NCI-H1417 treated with DMSO at 0.1 percent for 48 hours (cell line): ENCODE results near the gene MRPL11.

ENCODE experiments used
- DNase-seq: peaks from one replicate; lab custom pipeline; 2025; lab: John Stamatoyannopoulos, UW

The MRPL11 gene

DNA sequence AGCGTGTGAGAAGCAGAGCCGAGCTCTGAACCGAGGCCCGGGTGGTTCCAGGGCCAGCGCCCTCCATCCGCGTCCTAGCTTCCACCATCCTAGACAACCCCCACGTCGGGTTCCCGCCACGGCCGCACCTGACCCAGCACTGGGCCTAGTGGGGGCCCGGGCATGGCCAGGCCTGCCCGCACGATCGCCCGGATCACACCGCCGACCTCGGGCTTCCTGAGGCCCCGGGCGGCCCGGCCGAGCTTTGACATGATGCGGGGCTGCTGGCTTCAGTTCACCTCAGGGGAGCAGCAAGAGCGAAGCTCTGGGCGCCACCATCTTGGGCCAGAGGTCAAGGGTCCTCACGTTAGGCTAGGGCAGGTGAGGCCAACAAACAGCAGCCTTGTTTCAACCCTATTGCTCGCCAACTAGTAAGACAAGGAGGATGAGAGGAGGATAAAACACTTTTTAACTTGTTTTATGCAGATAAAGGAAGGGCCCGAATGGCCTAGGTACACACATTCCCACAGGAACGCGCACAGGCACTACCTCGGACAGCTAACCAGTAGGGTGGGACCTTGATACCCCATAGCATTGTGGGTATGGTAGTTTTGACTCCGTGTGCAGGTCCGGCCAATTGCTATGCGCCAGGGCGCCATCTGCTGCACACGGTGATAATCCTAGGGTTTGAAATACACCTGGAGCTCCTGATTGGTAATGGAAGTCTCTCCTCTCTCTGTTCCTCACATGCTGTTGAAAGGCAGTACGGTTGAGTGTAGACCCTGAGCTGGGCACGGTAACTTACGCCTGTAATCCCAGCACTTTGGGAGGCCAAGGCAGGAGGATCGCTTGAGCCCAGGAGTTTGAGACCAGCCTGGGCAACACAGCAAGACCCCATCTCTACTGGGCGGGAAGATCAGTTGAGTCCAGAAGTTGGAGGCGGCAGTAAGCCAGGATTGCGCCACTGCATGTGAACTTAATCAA, at the start of gene MRPL11:
TSS of gene MRPL11 (minus strand) at position 345 of the 963 bp plus-strand sequence. CDS start at position 251, 94 bp downstream.
- peak; percentile 96 for DNase-seq

DNA sequence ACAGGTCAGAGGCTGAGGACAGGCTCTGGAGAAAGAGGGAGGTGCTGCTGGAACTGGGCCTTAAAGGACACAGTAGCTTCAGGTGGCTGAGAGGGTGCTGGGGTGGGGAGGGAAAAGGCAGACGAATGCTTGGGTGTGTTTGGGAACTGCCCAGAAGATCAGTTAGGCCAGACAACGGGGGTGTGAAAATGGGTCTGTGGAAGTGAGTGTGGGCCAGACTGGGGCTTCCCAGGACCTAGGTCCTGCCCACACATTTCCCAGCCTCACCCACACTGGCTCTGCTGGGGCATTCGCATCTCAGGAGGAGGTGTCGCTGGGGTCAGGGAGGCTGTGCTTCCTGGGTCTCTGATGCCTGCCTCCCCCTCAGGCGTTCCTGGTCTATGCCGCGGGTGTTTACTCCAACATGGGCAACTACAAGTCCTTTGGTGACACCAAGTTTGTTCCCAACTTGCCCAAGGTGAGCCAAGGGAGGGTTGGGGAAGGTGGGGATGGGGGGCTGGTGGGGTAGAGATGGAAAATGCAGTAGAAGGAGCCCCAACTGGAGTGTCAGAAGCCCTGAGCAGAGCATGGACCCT, 46.2 kb upstream of the MRPL11 start:
- DNase-seq: no peak

DNA sequence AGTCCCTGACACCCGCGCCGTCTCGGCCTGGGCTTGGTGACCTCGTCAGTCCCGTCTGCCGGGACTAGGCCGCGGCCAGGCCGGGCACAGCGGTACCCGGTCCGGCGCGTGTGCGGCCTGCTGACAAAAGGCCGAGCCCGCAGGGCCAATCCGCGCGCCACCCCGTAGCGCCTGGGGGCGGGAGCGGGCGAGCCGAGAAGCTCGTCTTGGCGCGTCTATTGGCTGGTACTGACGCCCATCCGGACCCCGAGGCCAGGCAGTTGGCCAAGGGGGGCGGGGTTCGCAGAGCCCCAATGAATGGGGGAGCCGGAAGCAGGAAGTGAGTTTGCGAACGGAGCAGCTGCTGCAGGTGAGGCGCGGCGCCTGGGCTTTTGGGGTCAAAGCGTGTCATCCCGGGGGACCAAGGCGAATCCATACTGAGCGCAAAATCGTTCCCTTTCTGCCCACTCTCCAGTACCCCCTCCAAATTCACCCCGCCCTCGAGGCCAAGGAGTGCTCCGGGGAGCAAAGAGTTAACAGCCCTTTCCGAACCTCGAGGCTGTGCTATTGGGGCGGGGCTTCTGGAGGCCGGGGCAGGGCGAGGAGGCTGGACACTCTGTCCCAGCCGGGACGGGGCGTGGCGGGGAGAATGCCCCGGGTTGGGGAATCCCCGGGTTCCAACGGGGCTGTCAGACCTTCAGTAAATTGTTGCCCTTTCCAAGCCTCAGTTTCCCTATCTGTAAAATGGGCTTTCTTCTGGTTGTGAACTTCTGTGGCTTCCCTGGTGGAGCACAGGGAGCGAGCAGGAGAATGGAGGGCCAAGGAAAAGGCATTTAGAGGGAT, 41.7 kb upstream of the MRPL11 start, which contains the start of gene DPP3:
TSS of gene DPP3 (plus strand) at position 318 of the 822 bp plus-strand sequence. CDS start 1,767 bp downstream, outside the sequence.
- DNase-seq: peak; percentile 87

DNA sequence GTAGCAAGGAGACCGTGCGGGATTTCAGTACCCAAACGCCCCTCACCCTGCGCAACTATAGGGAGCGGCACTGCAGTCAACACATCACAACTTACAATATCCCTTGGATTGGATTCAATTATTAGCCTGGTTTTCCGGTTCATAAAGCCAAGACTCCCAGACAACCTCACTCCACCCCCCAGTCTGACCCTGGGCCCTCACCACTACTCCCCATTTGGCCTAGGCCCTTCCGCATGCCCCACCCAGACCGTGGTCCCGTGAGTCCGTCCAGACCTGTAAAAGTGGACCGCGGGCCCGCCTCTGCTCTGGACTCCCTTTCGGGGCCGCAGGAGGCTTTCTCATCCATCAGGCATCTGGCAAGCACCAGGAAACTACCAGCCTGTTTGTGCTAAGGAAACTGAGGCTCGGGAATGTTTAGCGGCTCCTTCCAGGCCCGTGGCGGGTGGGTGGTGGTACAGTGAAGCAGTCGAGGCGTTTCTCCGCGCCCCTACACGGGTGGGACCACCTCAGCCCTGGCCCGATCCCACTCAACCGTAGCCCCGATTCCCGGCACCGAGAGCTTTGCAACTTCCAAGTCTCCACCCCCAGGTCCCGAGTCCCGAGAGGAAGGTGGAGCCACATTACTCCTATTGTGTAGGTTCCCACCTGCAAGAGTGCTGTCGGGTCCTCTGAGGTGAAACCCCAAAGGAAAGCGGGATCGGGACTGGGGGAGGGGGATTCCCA, 40.9 kb upstream of the MRPL11 start:
- DNase-seq: no peak

DNA sequence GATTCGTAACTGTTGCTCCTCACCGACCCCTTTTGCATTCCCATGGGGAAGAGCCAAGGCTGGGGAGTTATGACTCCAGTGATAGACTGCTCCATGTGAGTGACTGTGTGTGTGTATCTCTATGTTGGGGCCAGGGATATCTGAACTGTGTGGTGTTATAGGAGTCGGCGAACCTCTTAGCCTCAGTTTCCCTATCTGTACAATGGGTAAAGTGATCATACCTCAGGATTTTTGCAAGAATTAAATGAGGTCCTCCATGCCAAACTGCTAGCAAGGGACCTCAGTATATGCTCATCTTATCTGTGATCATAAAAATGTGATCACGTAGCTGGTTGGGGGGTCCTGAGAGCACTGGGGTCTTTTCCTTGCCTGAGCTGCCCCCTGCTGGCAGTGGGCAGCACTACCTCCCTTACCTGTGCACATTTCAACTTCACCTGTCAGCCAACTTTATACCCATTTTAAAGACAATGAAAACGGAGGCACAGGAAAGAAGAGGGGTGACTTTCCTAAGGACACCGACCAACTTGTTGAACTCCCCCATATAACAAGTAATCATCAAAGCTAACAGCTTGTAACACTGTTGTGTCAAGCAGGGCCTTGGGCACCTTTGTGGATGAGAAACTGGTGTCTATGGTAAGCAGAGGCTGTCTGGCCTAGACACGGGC, 40.2 kb upstream of the MRPL11 start:
- DNase-seq: no peak

DNA sequence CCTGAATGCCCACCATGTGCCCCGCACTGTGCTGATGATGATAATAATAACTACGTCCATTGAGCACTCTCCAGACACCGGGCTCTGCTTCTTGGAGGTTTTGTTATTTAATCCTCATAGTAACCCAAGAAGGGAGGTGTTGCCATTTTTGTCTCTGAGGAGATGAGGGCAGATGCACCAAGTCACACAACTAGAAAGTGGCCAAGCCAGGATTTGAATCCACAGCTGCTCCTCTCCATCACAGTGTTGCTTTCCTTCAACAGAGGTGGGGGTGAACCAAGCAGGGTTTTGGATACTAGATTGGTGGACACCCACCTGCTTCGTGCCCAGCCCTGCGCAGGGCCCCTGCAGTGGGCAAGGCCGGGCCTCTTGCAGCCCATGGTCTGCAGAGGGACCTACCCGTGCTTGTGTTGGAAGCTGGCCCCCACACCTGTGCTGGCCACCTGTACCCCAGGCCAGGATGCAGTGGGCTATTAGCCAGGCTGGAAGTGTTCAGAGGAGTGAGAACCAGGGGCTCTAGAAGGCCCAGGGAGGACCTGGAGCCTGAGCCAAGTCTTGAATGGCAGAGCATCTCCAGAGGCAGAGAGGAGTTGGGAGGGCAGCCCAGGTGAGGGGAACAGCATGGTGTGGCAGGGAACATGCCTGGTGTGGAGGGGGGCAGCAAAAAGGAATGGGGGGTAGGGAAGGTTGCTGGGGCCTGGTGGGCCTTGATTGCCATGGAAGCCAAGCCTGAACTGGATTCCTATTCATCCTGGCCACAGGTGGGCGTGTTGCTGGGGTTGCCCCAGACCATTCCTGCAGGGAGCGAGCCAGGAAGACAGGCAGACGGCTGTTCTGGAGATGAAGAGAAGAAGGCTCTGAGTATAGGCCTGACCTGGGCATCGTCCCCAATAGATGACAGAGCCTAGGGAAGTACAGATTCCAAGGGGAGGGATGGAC, 38.9 kb upstream of the MRPL11 start:
- no peak for DNase-seq

DNA sequence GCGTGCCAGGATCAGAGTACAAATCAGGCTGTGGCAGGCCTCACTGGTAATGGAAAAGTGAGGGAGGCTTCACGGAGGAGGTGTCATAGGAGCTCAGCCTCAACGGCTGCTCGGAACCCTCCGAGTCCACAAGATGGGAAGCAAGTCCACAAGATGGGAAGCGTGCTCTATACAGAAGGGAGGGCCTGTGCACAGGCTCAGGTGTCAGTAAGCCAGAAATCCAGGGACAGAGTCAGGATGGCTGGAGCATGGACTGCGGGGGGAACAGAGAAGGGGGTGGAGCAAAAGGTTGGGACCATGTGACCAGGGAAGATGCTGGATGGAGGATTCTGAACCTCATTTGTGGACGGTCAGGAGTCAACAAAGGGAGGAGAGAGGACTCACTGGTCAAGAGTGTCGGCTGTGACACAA, 38.2 kb upstream of the MRPL11 start:
- DNase-seq: no peak

DNA sequence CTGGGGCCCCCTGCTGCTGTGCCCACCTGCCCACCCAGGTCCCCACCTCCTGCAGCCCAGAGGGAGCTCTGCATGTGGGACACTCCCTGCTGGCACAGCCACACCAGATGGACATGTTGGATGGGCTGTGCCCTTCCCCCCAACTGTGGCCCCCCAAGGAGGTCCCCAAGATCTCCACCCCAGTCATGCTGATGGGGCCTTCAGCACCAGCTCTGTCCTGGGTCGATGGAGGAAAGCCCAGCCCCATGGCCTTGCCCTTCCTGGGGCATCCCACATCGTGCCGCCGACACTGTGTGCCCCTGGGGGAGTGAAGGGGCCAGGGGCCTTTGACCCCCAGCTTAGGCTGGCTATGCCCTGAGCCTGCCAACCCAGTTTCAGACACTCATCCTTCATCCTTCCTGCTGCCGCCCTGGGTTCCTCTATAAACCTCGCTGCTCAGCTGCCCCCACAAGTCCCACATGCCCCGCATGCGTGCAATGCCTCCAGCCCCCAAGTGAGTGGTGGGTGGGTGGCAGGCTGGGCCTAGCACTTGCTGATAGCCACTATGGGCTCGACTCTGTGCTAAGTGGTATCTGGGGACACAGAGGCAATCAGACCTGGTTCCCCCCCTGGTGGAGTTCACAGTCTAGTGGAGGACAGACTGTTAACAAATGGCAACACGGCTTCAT, 37.7 kb upstream of the MRPL11 start:
- no peak for DNase-seq

DNA sequence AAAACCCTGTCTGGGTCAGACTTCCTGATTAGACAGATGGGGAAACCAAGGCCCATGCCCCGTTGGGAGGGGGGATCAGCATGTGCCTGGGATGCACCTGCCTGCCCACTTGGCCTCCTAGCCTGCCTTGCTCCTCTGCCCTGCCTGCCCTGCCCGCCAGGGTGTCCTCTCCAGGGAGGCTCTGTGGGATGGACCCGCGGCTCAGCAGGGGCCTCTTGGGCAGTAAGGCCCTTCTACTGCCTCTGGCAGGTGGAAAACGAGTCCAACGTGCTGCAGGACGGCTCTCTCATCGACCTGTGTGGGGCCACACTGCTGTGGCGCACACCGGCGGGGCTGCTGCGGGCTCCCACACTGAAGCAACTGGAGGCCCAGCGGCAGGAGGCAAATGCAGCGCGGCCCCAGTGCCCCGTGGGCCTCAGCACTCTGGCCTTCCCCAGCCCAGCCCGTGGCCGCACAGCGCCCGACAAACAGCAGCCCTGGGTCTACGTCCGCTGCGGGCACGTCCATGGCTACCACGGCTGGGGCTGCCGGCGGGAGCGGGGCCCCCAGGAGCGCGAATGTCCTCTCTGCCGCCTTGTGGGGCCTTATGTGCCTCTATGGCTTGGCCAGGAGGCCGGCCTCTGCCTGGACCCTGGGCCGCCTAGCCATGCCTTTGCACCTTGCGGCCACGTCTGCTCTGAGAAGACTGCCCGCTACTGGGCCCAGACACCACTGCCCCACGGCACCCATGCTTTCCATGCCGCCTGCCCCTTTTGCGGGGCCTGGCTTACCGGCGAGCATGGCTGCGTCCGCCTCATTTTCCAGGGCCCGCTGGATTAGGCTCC, 36.9 kb upstream of the MRPL11 start:
- no peak for DNase-seq

DNA sequence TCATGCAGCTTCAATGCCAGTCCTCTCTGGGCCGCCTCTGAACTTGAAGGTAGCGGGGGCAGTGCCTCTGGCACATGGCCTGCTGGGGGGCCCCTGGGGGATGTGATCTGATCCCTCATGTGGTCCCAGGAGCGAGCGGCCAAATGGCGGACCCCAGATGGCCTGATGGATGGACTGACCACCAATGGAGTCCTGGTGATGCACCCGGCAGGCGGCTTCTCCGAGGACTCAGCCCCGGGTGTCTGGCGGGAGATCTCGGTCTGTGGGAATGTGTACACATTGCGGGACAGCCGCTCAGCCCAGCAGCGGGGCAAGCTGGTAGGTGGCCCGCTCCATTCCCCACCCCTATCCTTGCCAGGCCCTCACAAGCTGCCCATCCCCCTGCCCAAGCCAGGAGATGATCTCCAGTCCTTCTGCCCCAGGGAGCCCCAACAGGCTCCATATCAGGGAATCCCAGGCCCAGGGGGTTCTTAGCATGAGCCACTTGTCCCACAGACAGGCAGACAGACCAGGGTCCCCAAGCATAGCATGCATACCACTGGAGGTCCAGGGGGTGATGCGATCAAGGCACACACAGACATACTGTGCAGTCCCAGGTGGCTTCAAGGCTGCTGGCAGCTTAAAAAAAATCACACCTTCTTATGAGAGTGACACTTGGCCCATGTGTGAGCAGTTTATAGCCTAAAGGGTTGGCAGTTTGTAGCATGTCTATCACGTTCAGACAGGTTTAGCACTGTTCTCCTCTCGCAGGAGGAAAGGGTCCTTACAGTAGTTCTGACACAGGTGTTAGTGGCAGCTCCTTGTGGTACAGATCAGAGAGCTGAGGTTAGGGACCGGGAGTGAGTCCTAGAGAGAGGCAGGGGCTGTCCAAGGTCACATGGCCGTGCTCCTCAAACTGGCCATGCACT, 35.2 kb upstream of the MRPL11 start:
- DNase-seq: no peak

DNA sequence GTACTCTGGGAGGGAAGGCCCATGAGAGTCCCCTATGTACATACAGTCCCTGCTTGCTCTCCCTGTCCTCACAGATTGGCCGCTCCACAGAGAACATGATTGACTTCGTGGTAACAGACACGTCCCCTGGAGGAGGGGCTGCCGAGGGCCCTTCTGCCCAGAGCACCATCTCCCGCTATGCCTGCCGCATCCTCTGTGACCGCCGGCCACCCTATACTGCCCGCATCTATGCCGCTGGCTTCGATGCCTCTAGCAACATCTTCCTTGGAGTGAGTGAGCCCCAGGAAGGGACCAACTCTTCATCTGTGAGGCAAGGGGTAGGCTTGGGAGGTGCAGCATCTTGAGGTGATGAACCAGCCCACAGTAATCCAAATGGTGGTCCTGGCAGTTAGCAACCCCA, 34.5 kb upstream of the MRPL11 start:
- DNase-seq: no peak

DNA sequence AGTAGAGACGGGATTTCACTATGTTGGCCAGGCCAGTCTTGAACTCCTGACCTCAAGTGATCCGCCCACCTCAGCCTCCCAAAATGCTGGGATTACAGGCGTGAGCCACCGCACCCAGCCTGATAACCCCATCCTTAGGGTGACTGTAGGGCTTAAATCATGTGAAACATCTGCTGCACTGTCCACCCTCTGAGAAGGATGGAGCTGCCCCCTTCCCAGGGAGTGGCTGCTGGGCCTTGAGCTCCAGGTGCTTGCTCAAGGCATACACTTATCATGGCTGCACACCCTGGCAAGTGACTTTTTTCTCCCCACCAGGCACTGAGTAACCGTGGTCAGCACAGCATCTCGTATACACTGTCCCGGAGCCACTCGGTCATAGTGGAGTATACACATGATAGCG, 33.4 kb upstream of the MRPL11 start:
- DNase-seq: no peak

DNA sequence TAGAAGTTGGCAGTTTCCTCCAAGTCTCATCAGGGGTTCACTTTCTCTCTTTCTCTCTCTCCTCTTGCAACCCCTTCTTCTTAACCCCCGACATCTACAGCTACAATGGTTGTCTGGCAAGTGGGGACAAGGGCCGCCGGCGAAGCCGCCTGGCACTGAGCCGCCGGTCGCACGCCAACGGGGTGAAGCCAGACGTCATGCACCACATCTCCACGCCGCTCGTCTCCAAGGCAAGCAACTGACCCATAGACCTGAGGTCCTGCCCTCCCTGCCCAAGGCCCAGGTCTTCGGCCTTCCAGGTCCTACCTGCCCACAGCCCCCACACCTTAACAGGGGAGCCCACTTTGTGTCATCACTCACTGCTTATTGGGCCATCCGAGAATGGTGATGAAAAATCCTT, 32.5 kb upstream of the MRPL11 start:
- DNase-seq: no peak

DNA sequence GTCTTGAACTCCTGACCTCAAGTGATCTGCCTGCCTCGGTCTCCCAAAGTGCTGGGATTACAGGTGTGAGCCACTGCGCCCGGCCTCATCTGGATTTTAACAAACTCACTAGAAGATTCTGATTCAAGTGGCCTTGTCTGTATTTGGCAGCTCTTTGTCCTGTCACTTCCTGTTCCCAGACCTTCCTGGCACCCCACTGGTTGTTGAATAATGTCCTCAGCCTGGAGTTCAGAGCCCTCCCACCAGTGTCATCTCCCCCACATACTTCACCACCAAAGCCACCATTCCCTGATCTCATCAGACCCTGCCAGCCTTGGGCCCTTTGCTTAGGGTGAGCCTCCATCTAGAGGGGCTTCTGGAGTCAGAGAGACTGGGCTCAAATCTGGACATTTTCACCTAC, 31.4 kb upstream of the MRPL11 start:
- DNase-seq: no peak

DNA sequence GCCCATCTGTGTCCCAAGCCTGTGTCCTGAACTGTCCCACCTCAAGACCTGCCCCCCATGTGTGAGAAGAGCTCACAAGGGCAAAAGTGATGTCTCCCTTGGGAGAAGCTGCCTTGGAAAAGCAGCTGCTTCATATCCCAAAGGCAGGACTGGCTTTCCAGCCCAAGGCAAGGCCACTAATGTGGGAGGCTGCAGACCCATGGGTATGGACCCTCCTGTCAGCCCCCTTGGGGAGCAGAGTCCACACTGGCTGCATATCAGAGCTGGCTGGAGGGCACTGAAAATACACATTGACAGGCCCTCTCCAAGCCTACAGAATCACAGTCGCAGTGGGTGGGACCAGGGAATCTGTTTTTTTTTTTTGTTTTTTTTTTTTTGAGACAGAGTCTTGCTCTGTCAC, 30.8 kb upstream of the MRPL11 start:
- DNase-seq: no peak

DNA sequence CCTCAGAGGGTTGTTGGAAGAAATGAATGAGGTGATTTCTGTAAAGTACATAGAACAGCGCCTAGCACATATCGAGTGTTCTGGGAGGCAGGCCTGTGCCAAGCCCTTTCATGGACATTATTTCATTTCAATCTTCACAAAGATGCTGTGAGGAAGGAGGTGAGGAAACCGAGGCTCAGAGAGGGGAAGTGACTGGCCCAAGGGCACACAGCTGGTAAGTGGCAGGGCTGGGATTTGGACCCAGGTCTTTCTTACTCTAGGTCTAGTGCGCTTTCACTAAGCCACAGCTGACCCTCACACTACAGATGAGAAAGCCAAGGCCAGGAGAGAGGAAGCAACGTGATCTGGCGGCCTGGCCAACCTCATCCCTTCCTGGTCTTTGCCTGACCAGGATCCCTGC, 30.0 kb upstream of the MRPL11 start:
- no peak for DNase-seq

DNA sequence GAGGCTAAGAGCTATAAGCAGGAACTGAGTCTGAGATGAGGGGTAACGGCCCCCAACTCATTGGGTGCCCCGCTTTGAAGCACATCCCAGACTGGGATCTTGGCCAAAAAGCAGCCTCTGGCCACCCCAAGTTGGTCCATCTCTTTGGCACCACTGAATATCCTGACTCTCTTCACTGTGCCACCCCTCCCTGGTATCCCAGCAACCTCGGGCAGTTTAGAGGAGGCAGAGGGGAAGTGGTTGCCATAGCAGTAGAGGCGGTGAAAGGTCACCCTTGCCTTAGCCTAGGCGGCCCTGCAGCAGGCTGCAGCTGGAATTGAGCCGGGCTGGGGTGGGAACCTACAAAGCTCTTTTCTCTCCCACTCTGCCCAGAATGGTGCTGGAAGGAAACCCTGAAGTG, 29.1 kb upstream of the MRPL11 start:
- DNase-seq: no peak
